Activated naive CD8-positive, alpha-beta T cell treated with anti-CD3 and anti-CD28 coated beads for 36 hours (primary cell): Measurements from ENCODE around the gene SLBP. TPM values are rescaled to one million over a fixed set of nuclear protein-coding genes. Genes with fewer than 3 reads are reported as not detected.
"Not testable (repeated sequence)": the region's sequence is repeated elsewhere in the genome, so short reads cannot be mapped to it uniquely, and the experiment has no call there.

Experiments used
- DNase-seq: peaks from one replicate; pipeline ENCODE4 v3.0.0; 2021
- H3K27ac Mint-ChIP-seq: one replicate; pipeline ENCODE4 v1.8.0; 2022; ENCODE audit warnings: mild to moderate bottlenecking, moderate library complexity, mixed read lengths
- H3K27me3 Mint-ChIP-seq: one replicate; pipeline ENCODE4 v1.8.0; 2022; ENCODE audit warnings: mild to moderate bottlenecking, mixed read lengths
- H3K36me3 Mint-ChIP-seq: one replicate; pipeline ENCODE4 v1.8.0; 2021; ENCODE audit warnings: mild to moderate bottlenecking, mixed read lengths
- H3K4me1 Mint-ChIP-seq: one replicate; pipeline ENCODE4 v1.8.0; 2021; ENCODE audit warnings: mixed read lengths
- H3K4me3 Mint-ChIP-seq: one replicate; pipeline ENCODE4 v1.8.0; 2022; ENCODE audit warnings: mild to moderate bottlenecking, moderate library complexity, mixed read lengths
- H3K9me3 Mint-ChIP-seq: one replicate; pipeline ENCODE4 v1.8.0; 2022; ENCODE audit warnings: mixed read lengths
- total RNA-seq, 2 experiments: library from RNA; stranded (reverse); gene quantifications; one replicate each; pipeline ENCODE4 v1.2.3, GENCODE V29; 2021

Gene SLBP
- total RNA-seq, 2 experiments from 2014 or later: 183 to 184 TPM

DNA sequence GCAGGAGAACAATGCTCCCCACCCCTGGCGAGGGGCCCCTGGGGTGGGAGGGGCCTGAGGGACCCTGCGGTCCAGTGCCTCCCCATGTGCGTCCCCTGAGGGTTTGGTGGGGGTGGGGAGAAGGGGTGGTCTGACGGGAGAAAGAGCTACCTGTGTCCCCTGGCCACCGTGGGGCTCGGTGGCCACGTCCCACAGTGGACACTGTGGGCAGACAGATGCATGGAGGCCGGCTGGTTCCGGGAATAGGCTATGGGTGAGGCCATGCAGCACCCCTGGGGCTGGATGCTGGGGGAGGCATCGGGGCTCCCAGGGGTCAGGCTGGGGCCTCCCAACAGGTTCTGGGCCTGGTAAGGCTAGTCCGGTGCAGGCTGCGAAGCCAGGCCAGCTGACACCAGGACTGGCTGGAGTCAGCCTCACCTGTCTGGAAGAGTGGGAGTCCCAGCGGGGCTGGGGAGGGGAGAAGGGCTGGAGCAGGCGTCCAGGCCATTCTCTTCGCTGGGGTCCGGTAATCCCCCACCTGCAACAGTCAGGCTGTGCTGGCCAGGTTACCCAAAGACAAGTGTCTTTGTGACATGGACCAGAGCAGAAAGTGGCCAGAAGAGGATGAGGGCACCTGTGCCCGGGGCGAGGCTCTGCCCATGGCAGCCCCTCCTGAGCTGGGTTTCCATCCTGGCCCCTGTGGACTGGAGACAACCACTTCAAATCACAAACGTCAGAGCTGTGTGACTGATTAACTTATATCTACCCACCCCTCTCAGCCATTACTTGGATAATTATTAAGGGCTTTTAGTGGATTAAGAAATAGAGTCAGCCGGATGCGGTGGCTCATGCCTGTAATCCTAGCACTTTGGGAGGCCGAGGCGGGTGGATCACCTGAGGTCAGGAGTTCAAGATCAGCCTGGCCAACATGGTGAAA, 26.6 kb downstream of the SLBP start:
- H3K4me3 Mint-ChIP-seq: no peak overlapping the region
- H3K27ac Mint-ChIP-seq: no peak overlapping the region
- peaks cover 3% of the 10 kb centered on the region for H3K9me3 Mint-ChIP-seq
- H3K27me3 Mint-ChIP-seq: no peaks in the 10 kb centered on the region
- DNase-seq: no peak
- peaks cover 6% of the 10 kb centered on the region for H3K36me3 Mint-ChIP-seq
- peaks cover 10% of the 10 kb centered on the region for H3K4me1 Mint-ChIP-seq

- Mint-ChIP-seq H3K4me1 (peaks cover 10% of the 10 kb centered on the region), H3K36me3 (peaks cover 2% of the 10 kb centered on the region), H3K27me3 (no peaks in the 10 kb centered on the region), H3K27ac (no peak overlapping the region), H3K9me3 (peaks cover 3% of the 10 kb centered on the region), H3K4me3 (peak overlapping the region; percentile 18)
- DNase-seq: no peak
Observed at GRCh38 chr4:1684506-1685234, 27.4 kb downstream of the SLBP start.

DNA sequence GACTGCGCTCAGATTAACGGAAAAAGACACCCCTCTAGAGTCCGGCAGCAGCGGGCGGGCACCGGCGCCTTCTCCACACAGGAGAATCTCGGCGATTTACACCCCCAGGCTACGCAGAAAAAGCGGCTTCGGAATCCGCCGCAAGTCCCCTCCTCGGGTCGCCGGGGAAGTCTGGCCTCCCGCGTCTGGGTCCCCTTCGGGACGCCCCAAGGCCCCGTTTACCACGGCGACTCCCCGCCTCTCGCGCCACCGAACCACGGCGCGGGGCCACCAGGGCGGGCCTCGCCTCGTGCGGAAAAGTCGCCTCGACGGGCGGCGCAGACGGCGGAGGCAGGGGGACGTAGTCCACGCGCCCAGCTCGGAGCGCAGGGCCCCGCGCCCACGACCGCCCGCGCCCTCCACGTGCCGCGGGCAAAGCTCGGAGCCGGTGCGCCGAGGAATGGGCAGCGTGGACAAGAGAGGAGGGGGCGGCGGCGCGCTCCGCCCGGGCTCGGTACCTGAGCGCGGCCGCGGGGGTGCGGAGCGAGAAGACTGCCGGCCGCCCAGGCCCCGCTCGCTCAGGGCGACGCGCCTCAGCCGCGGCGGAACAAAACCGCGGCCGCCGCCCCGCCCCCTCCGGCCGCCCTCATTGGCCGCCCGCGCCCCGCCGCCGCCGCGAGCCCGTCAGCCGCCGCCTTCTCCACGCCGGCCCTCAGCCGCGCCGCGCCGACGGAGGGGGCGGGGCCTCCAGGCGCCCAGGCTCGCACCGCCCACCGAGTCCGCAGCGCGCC, 28.2 kb downstream of the SLBP start, which contains the start of gene FAM53A:
Gene FAM53A, minus strand, starts transcription at position 578 of the 770 bp plus-strand sequence. CDS start 15,572 bp downstream, outside the sequence.
- peak within 1 kb of the TSS; percentile 75 for H3K27ac Mint-ChIP-seq
- no peaks in the 10 kb centered on the region for H3K36me3 Mint-ChIP-seq
- H3K27me3 Mint-ChIP-seq: no peaks in the 10 kb centered on the region
- H3K9me3 Mint-ChIP-seq: peaks cover 3% of the 10 kb centered on the region
- H3K4me1 Mint-ChIP-seq: peaks cover 10% of the 10 kb centered on the region
- DNase-seq: peak; percentile 96
- peak within 1 kb of the TSS; percentile 77 for H3K4me3 Mint-ChIP-seq

DNA sequence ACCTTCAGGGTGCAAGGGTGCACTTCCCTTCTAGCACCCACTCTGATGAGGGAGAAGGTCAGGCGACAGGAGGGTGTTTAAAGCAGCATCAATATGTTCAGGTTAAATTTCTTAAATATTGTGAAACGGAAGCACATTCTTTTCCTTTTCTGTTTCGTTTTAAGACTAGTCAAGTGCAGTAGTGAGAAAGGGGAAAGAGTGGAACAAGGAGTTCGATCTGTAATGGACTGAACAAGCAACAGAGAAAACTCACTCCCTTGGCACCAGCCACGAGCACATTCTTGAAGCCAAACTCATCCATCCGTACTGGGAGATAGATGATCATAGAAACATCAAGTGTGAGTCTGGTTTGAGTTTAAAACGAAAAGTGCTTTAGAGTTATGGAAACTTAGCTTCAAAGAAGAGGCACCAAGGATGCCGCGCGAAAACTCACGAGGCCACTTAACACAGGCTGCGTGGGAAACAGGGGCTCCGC, 28.8 kb downstream of the SLBP start:
- Mint-ChIP-seq H3K4me3 (peak overlapping the region; percentile 77), H3K4me1 (peaks cover 10% of the 10 kb centered on the region), H3K9me3 (peaks cover 3% of the 10 kb centered on the region), H3K27ac (peak overlapping the region; percentile 75), H3K36me3 (no peaks in the 10 kb centered on the region), H3K27me3 (no peaks in the 10 kb centered on the region)
- DNase-seq: no peak

DNA sequence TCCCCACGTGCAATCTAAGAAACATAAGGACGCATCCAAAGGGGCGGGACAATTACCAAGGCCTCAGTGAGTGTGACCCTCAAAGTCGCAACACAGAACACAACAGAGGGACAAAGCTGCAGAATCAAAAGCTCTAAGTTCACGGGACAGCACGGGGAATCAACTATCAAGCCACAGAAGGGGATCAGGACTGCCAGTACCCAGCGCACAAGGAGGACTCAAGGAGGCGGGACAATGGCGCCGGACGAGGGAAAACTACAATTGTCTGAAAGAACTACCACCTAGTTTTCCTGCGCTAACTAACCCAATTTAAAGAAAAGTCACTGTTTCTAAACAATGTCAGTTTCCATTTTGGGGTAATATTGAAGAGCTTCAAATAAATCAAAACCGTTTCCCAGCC, 29.3 kb downstream of the SLBP start:
- Mint-ChIP-seq H3K27ac (no peak overlapping the region), H3K27me3 (no peaks in the 10 kb centered on the region), H3K4me3 (peak overlapping the region; percentile 77), H3K9me3 (peaks cover 3% of the 10 kb centered on the region), H3K4me1 (peaks cover 10% of the 10 kb centered on the region), H3K36me3 (no peaks in the 10 kb centered on the region)
- DNase-seq: no peak

GRCh38 chr4:1678244-1678643, 33.9 kb downstream of the SLBP start:
- Mint-ChIP-seq H3K27ac (no peak overlapping the region), H3K9me3 (peaks cover 3% of the 10 kb centered on the region), H3K4me3 (no peak overlapping the region)

DNA sequence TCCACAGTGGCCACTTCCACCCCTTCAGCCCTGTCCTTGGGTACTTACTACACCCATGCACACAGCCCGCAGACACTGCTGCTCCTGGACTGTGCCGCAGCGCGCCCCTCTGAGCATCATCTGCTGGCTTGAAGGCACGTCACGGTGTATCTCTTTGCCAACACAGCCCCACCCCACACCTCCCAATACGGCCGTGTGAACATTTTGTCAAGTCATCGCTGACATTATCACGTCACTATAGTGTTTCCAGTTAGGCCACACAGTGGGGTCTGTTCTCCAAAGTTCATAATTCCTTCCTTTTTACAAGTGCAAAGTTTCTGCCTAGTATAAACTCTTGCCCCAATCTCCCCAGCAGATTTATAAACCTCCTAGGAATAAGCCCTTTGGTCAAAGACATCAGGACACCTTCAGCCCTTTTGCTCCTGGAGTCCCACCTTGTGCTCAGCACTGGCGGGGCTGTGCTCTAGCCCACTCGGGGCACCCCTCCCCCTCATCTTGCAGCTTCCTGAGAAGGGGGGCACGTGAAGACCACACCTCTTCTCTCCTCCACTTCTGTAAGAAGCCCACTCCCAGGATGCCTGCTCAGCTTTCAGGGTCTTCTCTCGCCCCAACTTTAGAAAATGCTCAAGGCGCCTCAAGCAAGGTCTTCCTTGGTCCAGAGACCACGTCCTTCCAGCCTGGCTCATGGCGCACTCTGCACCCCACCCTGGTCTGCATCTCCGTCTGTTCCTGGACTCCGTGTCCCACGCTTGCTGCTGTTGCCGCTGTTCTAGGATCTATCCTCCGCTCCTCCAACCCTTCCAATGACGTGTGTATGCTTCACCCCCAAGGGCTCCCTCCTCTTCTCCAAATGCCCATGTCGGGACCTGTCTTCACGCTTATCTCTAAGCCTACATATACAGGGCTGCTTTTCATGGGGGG, 35.3 kb downstream of the SLBP start:
- H3K4me3 Mint-ChIP-seq: no peak overlapping the region
- DNase-seq: no peak
- no peaks in the 10 kb centered on the region for H3K4me1 Mint-ChIP-seq
- no peaks in the 10 kb centered on the region for H3K9me3 Mint-ChIP-seq
- no peak overlapping the region for H3K27ac Mint-ChIP-seq
- no peaks in the 10 kb centered on the region for H3K27me3 Mint-ChIP-seq
- H3K36me3 Mint-ChIP-seq: no peaks in the 10 kb centered on the region

More at GRCh38 chr4:1678244-1678643, 33.9 kb downstream of the SLBP start:
- H3K4me1 Mint-ChIP-seq: peaks cover 7% of the 10 kb centered on the region
- no peaks in the 10 kb centered on the region for H3K36me3 Mint-ChIP-seq
- H3K27me3 Mint-ChIP-seq: no peaks in the 10 kb centered on the region
- no peak for DNase-seq

- no peak for DNase-seq
- H3K4me1 Mint-ChIP-seq: no peaks in the 10 kb centered on the region
- H3K27me3 Mint-ChIP-seq: no peaks in the 10 kb centered on the region
- no peak overlapping the region for H3K27ac Mint-ChIP-seq
- no peaks in the 10 kb centered on the region for H3K36me3 Mint-ChIP-seq
- no peaks in the 10 kb centered on the region for H3K9me3 Mint-ChIP-seq
- no peak overlapping the region for H3K4me3 Mint-ChIP-seq
Observed at GRCh38 chr4:1675802-1676137, 36.3 kb downstream of the SLBP start.

GRCh38 chr4:1675136-1675801, 36.9 kb downstream of the SLBP start:
- Mint-ChIP-seq H3K27ac (no peak overlapping the region), H3K9me3 (no peaks in the 10 kb centered on the region), H3K36me3 (no peaks in the 10 kb centered on the region), H3K4me1 (no peaks in the 10 kb centered on the region), H3K27me3 (no peaks in the 10 kb centered on the region), H3K4me3 (no peak overlapping the region)
- DNase-seq: no peak

DNA sequence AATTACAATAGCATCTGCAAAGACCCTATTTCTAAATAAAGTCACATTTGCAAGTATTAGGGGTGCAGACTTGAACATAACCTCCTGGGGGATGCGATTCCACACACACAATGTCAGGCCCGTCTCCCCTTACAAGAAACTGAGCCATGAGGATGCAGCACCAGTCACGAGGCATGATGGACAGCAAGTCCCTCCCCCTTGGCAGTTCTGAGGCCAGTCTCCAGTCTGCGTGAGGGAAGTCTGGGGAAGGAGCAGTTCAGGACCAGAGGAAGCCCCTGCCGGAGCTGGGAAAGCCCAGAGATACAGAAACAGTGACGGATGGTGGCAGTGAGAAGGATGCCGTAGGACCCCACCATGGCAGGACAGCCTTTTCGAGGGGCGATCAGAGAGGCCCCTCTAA, 37.4 kb downstream of the SLBP start:
- H3K27ac Mint-ChIP-seq: no peak overlapping the region
- no peaks in the 10 kb centered on the region for H3K9me3 Mint-ChIP-seq
- H3K36me3 Mint-ChIP-seq: no peaks in the 10 kb centered on the region
- no peaks in the 10 kb centered on the region for H3K27me3 Mint-ChIP-seq
- DNase-seq: no peak
- no peak overlapping the region for H3K4me3 Mint-ChIP-seq
- no peaks in the 10 kb centered on the region for H3K4me1 Mint-ChIP-seq

GRCh38 chr4:1673671-1674070, 38.4 kb downstream of the SLBP start:
- Mint-ChIP-seq H3K36me3 (no peaks in the 10 kb centered on the region), H3K4me3 (no peak overlapping the region), H3K4me1 (no peaks in the 10 kb centered on the region), H3K9me3 (no peaks in the 10 kb centered on the region), H3K27me3 (no peaks in the 10 kb centered on the region), H3K27ac (no peak overlapping the region)
- no peak for DNase-seq

- H3K27ac Mint-ChIP-seq, H3K27me3 Mint-ChIP-seq, H3K4me3 Mint-ChIP-seq, H3K36me3 Mint-ChIP-seq, H3K9me3 Mint-ChIP-seq, DNase-seq, H3K4me1 Mint-ChIP-seq: not testable (repeated sequence)
Observed at GRCh38 chr4:1671011-1671410, 41.1 kb downstream of the SLBP start.

DNA sequence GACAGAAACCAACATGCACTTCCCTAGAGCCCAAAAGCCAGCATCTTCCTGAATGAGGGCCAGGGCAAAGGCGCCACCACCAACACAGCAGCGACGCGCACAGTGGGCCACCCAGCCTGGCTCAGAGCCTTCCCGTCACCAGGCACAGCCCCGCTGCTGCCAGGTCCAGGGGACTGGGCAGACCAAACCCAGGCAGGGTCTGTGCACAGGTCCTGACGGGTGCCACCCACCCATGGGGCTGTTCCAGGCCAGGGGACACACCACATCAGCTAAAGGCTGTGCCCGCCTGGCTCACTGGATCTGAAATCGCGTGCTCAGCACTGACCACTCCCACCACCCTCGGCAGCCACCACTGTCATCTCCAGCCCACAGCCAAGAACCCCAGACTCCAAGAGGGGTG, 41.8 kb downstream of the SLBP start:
- Mint-ChIP-seq H3K4me1 (no peaks in the 10 kb centered on the region), H3K36me3 (no peaks in the 10 kb centered on the region), H3K4me3 (no peak overlapping the region), H3K9me3 (no peaks in the 10 kb centered on the region), H3K27ac (no peak overlapping the region), H3K27me3 (no peaks in the 10 kb centered on the region)
- no peak for DNase-seq

DNA sequence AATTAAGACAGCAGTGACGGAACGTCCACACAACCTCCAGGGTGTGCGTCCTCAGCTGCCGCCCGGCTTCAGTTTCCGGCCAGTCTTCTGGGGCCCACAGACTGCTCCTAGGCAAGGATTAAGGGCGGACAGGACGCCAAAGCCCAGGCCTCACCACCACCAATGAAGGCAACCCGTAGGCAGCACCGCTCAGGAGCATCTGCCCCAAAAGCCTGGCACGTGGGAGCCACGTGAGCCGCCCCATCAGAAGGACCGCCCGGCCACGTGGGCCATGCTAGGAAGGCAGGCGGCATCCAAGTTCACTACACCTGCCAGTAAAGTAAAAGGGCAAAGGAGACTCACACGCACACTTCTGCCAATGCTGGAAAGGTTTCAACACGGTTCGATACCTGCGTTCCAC, 42.3 kb downstream of the SLBP start:
- Mint-ChIP-seq H3K36me3 (no peaks in the 10 kb centered on the region), H3K27ac (no peak overlapping the region), H3K4me1 (no peaks in the 10 kb centered on the region), H3K27me3 (no peaks in the 10 kb centered on the region), H3K9me3 (no peaks in the 10 kb centered on the region), H3K4me3 (no peak overlapping the region)
- DNase-seq: no peak
